Right ventricle myocardium inferior (tissue), 1 donor: ENCODE data around the gene CDC42BPG. TPM values are rescaled to one million over a fixed set of nuclear protein-coding genes. Genes with fewer than 3 reads are reported as not detected.

ENCODE experiments used
- ATAC-seq: fragments of 200-7000 bp; cut with Tn5 transposase; one replicate; pipeline ENCODE4 v1.9.1; 2020; ENCODE audit warnings: mild to moderate bottlenecking, moderate library complexity
- DNase-seq: peaks from one replicate; pipeline ENCODE4 v3.0.0; 2021; ENCODE audit errors: missing footprints
- intact Hi-C: fragments of 100-400 bp; cut with DNase I; formaldehyde crosslinking; loops from one replicate; pipeline ENCODE4 v1.11.0; 2022
- total RNA-seq: library from RNA; stranded (reverse); fragmentation: NEBNext Ultra II Directional; extraction: Animal tissue kit (Norgen Biotek cat#: 25700); gene quantifications from one replicate; pipeline ENCODE4 v1.2.1, GENCODE V29; 2021
- donor health status: DM: no; HTN: yes; CAD: no; lungs with severe emphysema.

The CDC42BPG gene
- total RNA-seq, 1 donor from 2014 or later: 0.16 TPM

- ATAC-seq (no peak), DNase-seq (no peak)
- intact Hi-C loops: no loop called here
These were observed 645 bp downstream of the CDC42BPG start for GRCh38 chr11:64843686-64844329.

DNA sequence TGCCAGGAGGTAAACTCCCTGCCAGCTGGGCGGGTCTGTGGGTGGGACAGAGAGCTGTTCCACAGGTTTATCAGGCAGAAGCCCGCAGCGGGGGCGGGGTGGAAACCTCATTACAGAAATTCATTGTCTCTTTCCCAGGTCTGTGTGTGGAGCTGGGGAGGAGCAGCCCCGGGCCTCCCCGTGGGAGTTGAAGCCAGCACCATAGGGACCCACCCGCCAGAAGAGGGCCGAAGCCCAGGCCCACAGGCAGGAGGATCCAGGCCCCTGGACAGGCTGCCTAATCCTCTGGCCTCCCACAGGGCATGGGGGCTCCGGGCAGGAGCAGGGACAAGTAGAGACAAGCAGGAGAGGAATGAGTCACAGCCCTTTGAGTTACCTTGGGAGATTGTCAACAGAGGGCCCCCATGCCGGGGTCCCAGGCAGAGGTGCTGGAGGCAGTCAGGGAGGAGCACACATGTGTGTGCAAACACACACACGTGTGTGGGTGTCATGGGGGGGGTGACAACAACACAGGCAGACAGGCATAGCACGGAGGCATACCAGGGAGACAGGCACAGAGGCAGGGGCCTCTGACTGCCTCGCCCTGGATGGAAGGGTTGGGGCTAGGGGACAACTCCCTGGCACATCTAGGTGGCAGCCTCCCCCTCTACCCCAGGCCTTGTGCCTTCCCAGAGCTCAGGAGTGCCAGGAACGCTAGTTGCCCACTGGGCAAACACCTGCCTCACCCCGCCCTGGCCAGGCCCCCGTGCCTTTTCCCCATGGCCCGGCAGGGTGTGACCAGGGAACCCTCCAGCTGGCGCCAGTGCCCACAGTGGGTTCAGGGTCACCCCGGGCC, 1.4 kb downstream of the CDC42BPG start:
- intact Hi-C loops: no loop called here
- DNase-seq (no peak), ATAC-seq (no peak)

- DNase-seq: no peak
These were observed 2.1 kb downstream of the CDC42BPG start for GRCh38 chr11:64842366-64842759.

DNA sequence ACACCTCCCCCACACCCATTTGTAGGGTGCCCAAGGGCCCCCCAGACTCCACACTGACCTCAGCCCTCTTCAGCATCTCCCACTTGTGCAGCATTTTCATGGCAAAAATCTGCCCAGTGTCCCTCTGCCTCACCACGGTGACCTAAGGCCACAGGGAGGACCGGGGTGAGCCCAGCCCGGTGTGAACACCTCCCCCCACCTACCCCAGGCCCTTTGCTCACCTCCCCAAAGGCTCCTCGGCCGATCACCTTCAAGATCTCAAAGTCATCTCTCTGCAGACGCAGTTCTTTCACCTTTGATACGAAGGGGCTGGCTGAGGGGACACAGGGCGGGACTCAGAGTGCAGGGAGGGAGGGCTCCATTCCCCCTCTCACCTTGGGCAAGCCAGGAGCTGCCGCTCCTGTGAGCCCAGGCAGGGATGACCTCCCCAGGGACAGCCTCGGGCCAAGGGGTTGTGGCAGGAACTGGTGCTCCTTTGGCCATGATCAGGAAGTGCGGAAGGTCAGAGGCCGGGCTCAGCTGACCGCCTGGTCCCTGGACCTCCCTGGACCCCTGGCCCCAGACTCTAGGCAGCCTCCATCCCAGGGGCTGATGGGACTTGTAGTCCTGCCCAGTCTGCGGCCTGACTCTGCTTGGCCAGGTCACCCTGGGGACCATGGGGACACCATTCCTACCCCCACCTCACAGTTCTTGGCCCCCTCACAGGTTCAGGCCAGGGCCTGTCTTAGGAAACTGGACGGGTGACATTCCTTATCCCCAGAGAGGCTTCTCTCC, 2.7 kb downstream of the CDC42BPG start:
- DNase-seq (no peak), ATAC-seq (no peak)
- intact Hi-C loops: no loop called here

More at GRCh38 chr11:64842366-64842759, 2.1 kb downstream of the CDC42BPG start:
- ATAC-seq: no peak
- intact Hi-C loops: no loop called here

DNA sequence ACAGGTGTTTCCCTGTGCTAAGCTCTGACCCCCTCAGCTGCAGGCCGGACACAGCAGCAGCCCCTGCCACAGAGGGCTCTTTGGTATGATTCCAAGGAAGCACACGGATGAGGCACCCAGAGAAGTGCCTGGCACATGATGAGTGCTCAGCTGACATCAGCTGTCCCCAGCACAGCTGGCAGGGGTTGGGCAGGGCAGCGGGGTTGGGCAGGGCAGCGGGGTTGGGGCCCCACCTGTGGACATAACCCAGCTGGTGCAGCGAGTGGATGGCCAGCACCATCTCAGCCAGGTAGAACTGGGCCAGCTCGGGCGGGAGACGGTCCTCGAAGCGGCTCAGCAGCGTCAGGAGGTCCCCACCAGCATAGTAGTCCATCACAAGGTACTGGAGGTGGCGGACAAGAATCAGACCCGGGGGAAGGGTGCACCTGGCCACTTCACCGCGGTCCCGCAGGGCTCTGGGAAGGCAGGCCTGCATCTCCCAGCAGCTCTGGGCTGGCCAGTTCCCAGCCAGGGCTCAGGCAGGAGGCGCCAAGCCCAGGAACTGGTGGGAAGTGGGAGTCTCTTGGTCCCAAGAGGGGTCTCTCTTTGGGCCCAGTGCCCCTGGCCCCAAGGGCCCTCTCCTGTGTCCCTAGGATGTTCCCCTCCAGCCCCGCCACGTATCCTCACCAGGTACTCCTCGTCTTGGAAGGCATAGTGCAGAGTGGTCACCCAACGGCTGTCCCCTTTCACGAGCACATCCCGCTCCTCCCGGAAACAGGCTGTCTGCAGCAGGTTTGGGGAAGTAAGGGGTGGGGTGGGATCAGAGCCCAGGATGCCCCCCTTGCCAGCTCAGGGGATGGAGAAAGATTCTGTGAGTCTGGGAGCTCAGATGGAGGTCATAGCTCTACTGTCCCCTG, 4.3 kb downstream of the CDC42BPG start:
- intact Hi-C loops: no loop called here
- ATAC-seq (no peak), DNase-seq (no peak)

- no peak for ATAC-seq
- no peak for DNase-seq
- intact Hi-C loops: no loop called here
These were observed 5.1 kb downstream of the CDC42BPG start for GRCh38 chr11:64839335-64839734.

DNA sequence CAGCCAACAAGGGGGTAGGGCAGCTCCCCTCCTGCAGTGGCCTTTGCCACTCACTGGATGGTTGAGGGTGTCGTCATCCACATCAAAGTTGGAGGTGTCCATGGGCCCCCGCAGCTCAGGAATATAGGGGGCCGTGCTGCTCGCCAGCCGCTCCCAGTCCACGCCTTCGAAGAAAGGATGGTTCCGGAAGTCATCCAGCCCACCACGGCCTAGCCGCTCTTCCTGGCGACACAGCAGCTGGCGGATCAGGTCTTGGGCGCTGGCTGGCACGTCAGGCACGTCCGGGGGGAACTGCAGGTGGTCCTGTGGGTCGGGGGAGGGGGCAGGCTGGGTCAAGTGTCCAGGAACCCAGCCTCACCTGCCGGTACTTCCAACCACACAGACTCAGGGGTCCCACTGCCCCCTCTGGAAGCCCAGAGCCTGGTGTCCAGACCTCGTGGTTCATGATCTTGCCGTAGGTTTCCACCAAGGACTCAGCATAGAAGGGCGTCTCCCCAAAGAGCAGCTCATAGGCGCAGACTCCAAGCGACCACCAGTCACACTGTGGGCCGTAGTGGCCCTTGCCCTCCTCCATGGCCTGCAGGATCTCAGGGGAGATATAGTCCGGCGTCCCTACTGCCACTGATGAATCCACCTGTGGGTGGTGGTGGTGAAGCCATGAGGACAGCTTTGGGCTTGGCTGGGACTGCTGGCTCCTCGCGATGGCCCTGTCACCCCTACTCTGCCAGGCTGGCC, 5.7 kb downstream of the CDC42BPG start:
- intact Hi-C loops: no loop called here
- DNase-seq (no peak), ATAC-seq (no peak)

DNA sequence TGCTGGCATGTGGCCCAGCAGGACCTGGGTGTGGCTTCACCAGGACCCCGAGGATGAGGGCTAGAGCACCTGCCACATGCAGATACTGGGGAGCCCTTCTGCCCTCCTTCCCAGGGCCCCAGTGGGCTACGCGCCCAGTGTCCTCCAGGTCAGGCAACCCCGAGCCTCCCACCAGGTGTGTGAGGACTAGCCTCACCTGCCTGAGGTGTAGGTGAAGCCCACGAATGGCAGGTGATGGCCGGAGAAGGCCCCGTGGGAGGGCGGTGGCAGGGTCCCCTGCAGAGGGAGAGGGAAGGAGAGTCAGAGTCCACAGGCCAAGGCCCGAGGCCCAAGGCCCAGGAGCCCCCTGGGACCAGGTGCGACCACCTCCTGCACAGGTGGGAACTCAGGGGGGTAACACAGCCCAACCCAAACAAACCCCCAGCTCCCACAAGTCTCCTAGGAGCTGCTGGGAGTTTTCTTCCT, 6.5 kb downstream of the CDC42BPG start:
- DNase-seq (no peak), ATAC-seq (no peak)
- intact Hi-C loops: no loop called here

- intact Hi-C loops: no loop called here
- ATAC-seq (no peak), DNase-seq (no peak)
These were observed 7.9 kb downstream of the CDC42BPG start for GRCh38 chr11:64836448-64837072.

GRCh38 chr11:64835616-64836447, 8.6 kb downstream of the CDC42BPG start:
- peak; percentile 43 for DNase-seq
- intact Hi-C loops: no loop called here
- no peak for ATAC-seq

DNA sequence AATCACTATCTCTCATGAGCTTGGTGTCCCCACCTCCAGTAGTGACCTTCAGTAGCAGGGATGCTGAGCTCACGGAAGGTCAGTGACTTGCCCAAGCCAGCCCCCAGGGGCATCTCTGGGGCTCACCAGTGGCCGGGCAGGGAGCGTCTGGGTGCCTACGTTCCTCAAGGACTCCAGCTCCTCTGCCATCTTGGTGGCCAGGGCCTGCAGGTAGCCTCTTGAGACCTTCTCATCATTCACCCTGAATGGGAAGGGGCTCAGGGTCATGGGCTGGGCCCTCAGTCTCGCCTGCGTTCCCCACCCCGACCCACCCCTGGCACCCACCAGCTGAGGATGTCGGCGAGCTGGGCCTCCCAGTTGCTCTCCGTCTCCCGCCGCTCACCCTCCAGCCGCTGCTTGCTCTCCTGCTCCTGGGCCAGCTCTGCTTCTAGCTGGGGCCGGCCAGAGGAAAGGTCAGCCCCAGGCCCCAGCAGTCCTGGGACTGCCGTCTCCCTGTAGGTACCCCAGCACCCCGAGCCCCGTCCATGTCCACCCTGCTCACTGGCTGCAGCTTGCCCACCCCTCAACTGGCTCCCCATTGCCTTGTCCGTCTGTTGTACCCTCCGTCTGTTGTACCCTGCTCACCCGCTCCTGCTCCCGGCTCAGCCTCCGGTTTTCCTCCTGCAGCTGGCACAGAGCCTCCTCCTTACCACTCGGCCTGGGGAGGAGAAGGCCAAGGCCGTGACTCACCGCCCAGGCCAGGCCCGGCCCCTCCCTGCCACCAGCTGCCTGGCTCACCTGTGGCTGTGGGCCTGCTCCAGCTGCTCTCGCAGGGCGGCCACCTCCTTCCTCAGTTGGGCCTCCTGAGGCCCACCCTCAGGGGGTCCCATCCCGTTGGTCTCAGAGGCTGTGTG, 9.5 kb downstream of the CDC42BPG start:
- DNase-seq: peak; percentile 42
- ATAC-seq: no peak
- intact Hi-C loops: no loop called here

- ATAC-seq (no peak), DNase-seq (peak; percentile 14)
- intact Hi-C loops: no loop called here
These were observed 10.3 kb downstream of the CDC42BPG start for GRCh38 chr11:64834031-64834722.

GRCh38 chr11:64833509-64833908, 10.9 kb downstream of the CDC42BPG start:
- intact Hi-C loops: no loop called here
- no peak for ATAC-seq
- no peak for DNase-seq

DNA sequence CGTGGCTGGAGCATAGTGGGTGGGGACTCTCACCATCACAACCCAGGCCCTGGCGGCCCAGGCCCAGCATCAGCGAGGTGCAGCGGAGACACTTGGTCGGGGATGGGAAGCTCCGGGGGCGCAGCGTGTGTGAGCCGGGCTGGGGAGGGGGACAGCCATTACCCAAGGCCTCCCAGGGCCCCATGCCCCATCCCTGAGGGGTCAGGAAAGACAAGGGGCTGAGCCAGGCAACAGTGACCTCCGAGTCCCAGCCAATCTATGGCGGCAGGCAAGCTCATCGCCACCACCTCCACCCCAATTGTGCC, 11.3 kb downstream of the CDC42BPG start:
- intact Hi-C loops: no loop called here
- peak; percentile 47 for DNase-seq
- no peak for ATAC-seq

DNA sequence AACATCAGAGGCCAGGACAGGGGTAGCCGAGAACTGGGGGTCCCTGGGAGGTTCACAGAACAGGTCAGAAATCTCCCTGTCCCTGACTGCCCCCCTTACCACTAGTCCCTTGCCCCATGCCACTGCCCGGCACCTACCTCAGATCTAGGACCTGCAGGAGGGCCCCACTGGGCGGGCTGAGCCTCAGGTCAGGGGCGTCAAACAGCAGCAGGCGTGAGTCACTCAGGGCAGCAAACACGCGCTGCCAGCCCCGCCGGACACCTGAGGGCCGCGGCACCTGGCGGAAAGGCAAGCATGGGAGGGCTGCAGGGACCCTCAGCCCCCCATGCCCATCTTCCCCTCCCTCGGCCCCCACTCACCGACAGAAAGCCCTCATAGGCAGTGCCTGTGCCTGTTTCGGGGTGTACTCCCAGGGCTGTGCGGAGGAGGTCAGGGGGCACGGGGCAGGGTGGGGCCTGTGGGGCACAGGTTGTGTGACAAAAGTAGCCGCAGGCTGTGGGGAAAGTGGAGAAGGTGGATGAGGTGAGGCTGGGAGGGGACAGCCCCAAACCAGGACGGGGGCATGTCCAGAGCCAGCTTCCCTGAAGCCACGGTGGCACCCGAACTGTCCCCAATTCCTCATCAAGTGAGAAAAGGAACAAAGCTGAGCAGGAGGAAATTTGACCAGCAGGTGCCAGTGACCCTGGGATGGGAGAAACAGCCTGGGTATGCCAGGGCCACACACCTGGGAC, 11.8 kb downstream of the CDC42BPG start:
- intact Hi-C loops: no loop called here
- no peak for ATAC-seq
- DNase-seq: peak; percentile 52
